ENCODE data around the gene NUDT8.

NUDT8 gene

GRCh38 chr11:67617243-67617953, 12.3 kb downstream of the NUDT8 start:
- Histone ChIP-seq H3K36me3 (ENCODE audit: insufficient read depth, low read length) (no peaks in the 10 kb centered on the region), H3K4me1 (ENCODE audit: insufficient read depth, low read length) (peaks cover 25% of the 10 kb centered on the region), H3K9ac (ENCODE audit: low read depth, low read length) (no peak overlapping the region), H3K9me3 (ENCODE audit: control insufficient read depth, insufficient read depth, low read length) (no peaks in the 10 kb centered on the region)

- Histone ChIP-seq H3K9me3 (ENCODE audit: control insufficient read depth, insufficient read depth, low read length) (no peaks in the 10 kb centered on the region), H3K9ac (ENCODE audit: low read depth, low read length) (no peak overlapping the region)
These were observed 13.1 kb downstream of the NUDT8 start for GRCh38 chr11:67616431-67617242.

GRCh38 chr11:67615728-67616430, 13.9 kb downstream of the NUDT8 start:
- Histone ChIP-seq H3K9ac (ENCODE audit: low read depth, low read length) (no peak overlapping the region), H3K9me3 (ENCODE audit: control insufficient read depth, insufficient read depth, low read length) (no peaks in the 10 kb centered on the region), H3K4me1 (ENCODE audit: insufficient read depth, low read length) (peaks cover 25% of the 10 kb centered on the region), H3K36me3 (ENCODE audit: insufficient read depth, low read length) (no peaks in the 10 kb centered on the region)

More at GRCh38 chr11:67616431-67617242, 13.1 kb downstream of the NUDT8 start:
- peaks cover 25% of the 10 kb centered on the region for H3K4me1 ChIP-seq (ENCODE audit: insufficient read depth, low read length)
- H3K36me3 ChIP-seq (ENCODE audit: insufficient read depth, low read length): no peaks in the 10 kb centered on the region

GRCh38 chr11:67614730-67615714, 14.7 kb downstream of the NUDT8 start:
- H3K36me3 ChIP-seq (ENCODE audit: insufficient read depth, low read length): no peaks in the 10 kb centered on the region
- peak overlapping the region; percentile 41; the same call in 1 of the 2 replicates for H3K9ac ChIP-seq (ENCODE audit: low read depth, low read length)
- peaks cover 25% of the 10 kb centered on the region for H3K4me1 ChIP-seq (ENCODE audit: insufficient read depth, low read length)

GRCh38 chr11:67613960-67614715, 15.6 kb downstream of the NUDT8 start:
- Histone ChIP-seq H3K36me3 (ENCODE audit: insufficient read depth, low read length) (0 out of 2 replicates have a peak, but pooled peaks cover 2% of the 10 kb centered on the region), H3K9ac (ENCODE audit: low read depth, low read length) (peak overlapping the region; percentile 41; the same call in 1 of the 2 replicates)

More at GRCh38 chr11:67614730-67615714, 14.7 kb downstream of the NUDT8 start:
- H3K9me3 ChIP-seq (ENCODE audit: control insufficient read depth, insufficient read depth, low read length): no peaks in the 10 kb centered on the region

GRCh38 chr11:67613313-67613959, 16.3 kb downstream of the NUDT8 start:
- no peaks in the 10 kb centered on the region for H3K9me3 ChIP-seq (ENCODE audit: control insufficient read depth, insufficient read depth, low read length)
- peaks cover 25% of the 10 kb centered on the region for H3K4me1 ChIP-seq (ENCODE audit: insufficient read depth, low read length)
- 0 out of 2 replicates have a peak, but pooled peaks cover 3% of the 10 kb centered on the region for H3K36me3 ChIP-seq (ENCODE audit: insufficient read depth, low read length)
- H3K9ac ChIP-seq (ENCODE audit: low read depth, low read length): peak overlapping the region; percentile 41; the same call in 1 of the 2 replicates

More at GRCh38 chr11:67613960-67614715, 15.6 kb downstream of the NUDT8 start:
- H3K4me1 ChIP-seq (ENCODE audit: insufficient read depth, low read length): peaks cover 25% of the 10 kb centered on the region
- no peaks in the 10 kb centered on the region for H3K9me3 ChIP-seq (ENCODE audit: control insufficient read depth, insufficient read depth, low read length)

GRCh38 chr11:67612751-67613150, 17.0 kb downstream of the NUDT8 start:
- Histone ChIP-seq H3K4me1 (ENCODE audit: insufficient read depth, low read length) (peaks cover 24% of the 10 kb centered on the region), H3K9ac (ENCODE audit: low read depth, low read length) (no peak overlapping the region), H3K36me3 (ENCODE audit: insufficient read depth, low read length) (0 out of 2 replicates have a peak, but pooled peaks cover 3% of the 10 kb centered on the region), H3K9me3 (ENCODE audit: control insufficient read depth, insufficient read depth, low read length) (no peaks in the 10 kb centered on the region)

GRCh38 chr11:67611704-67612587, 17.8 kb downstream of the NUDT8 start:
- Histone ChIP-seq H3K9me3 (ENCODE audit: control insufficient read depth, insufficient read depth, low read length) (no peaks in the 10 kb centered on the region), H3K36me3 (ENCODE audit: insufficient read depth, low read length) (0 out of 2 replicates have a peak, but pooled peaks cover 3% of the 10 kb centered on the region), H3K9ac (ENCODE audit: low read depth, low read length) (no peak overlapping the region), H3K4me1 (ENCODE audit: insufficient read depth, low read length) (peaks cover 16% of the 10 kb centered on the region)

- Histone ChIP-seq H3K4me1 (ENCODE audit: insufficient read depth, low read length) (peaks cover 11% of the 10 kb centered on the region), H3K9me3 (ENCODE audit: control insufficient read depth, insufficient read depth, low read length) (no peaks in the 10 kb centered on the region), H3K36me3 (ENCODE audit: insufficient read depth, low read length) (0 out of 2 replicates have a peak, but pooled peaks cover 3% of the 10 kb centered on the region), H3K9ac (ENCODE audit: low read depth, low read length) (no peak overlapping the region)
These were observed 18.6 kb downstream of the NUDT8 start for GRCh38 chr11:67611165-67611564.

GRCh38 chr11:67610302-67610868, 19.4 kb downstream of the NUDT8 start:
- H3K4me1 ChIP-seq (ENCODE audit: insufficient read depth, low read length): peaks cover 17% of the 10 kb centered on the region
- 0 out of 2 replicates have a peak, but pooled peaks cover 3% of the 10 kb centered on the region for H3K36me3 ChIP-seq (ENCODE audit: insufficient read depth, low read length)
- no peaks in the 10 kb centered on the region for H3K9me3 ChIP-seq (ENCODE audit: control insufficient read depth, insufficient read depth, low read length)
- H3K9ac ChIP-seq (ENCODE audit: low read depth, low read length): no peak overlapping the region

- H3K9me3 ChIP-seq (ENCODE audit: control insufficient read depth, insufficient read depth, low read length): no peaks in the 10 kb centered on the region
- 0 out of 2 replicates have a peak, but pooled peaks cover 3% of the 10 kb centered on the region for H3K36me3 ChIP-seq (ENCODE audit: insufficient read depth, low read length)
- no peak overlapping the region for H3K9ac ChIP-seq (ENCODE audit: low read depth, low read length)
- H3K4me1 ChIP-seq (ENCODE audit: insufficient read depth, low read length): peaks cover 23% of the 10 kb centered on the region
These were observed 20.4 kb downstream of the NUDT8 start for GRCh38 chr11:67609316-67609715.

Measured in ES-I3 (cell line).